Measurements from ENCODE around the gene NAP1L4. TPM values are rescaled to one million over a fixed set of nuclear protein-coding genes. Genes with fewer than 3 reads are reported as not detected.

Gene NAP1L4
- total and polyA plus RNA-seq, 2 of the 8 experiments (the other 6 are each of a cell fraction or from before 2014, with no cell fraction given), result 75.8 to 194 TPM

- TF ChIP-seq SRF (IDR thresholded peaks at IDR 0.05; ENCODE audit: low read depth, low read length) (no peak), MAFK (IDR thresholded peaks at IDR 0.05; ENCODE audit: low read depth, low read length) (no peak), ATF2 (IDR thresholded peaks at IDR 0.05; ENCODE audit: low read length) (no peak)
Observed at GRCh38 chr11:2951231-2952110, 40.7 kb downstream of the NAP1L4 start (continued).

Data from H1 (cell line).